T-helper 1 cell (primary cell): ENCODE results near the gene ASF1A.
"Not testable (repeated sequence)": the region's sequence is repeated elsewhere in the genome, so short reads cannot be mapped to it uniquely, and the experiment has no call there.

Source experiments
- DNase-seq, 5 donors: peaks; one replicate each; pipeline ENCODE4 v3.0.0-alpha.2; 2012 to 2020
- total RNA-seq, 4 donors: gene quantifications; one replicate each; lab custom pipeline; 2026; lab: John Stamatoyannopoulos, UW

ASF1A gene
- total RNA-seq, result 17.8 to 37.9 (median 23.7) reads per million in 4 donors

DNA sequence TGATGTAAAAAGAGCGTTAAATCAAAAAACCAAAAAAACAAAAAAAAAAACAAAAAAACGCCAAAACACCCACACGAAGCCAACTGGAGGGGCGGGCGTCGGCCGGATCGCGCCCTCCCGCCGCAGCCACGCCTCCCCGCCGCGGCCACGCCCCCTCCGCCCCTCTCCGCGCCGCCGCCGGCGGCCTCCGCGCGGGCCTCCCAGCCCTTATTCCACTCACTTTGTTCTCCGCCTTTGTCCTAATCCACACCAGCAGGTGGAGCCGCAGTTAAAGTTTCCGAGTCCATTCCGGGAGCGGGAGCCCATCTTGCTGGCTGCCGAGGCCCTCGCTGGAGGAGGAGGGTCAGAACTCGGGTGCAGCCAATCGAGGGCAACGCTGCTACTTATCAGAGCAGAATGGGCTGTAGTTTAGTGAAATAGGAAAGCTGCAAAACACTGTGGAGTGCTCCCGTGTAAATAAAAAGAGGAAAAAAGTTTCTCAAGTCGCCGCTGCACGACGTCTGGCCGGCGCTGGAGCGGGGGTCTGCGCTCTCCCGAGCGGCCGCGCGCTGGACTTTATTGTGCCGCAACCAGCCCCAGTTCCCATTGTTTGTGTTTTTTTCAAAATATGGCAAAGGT, at the start of gene ASF1A:
TSS of gene ASF1A (plus strand) at position 346 of the 618 bp plus-strand sequence. CDS start at position 608, 262 bp downstream.
- peak; percentile 88 to 98 (median 93) for DNase-seq

DNA sequence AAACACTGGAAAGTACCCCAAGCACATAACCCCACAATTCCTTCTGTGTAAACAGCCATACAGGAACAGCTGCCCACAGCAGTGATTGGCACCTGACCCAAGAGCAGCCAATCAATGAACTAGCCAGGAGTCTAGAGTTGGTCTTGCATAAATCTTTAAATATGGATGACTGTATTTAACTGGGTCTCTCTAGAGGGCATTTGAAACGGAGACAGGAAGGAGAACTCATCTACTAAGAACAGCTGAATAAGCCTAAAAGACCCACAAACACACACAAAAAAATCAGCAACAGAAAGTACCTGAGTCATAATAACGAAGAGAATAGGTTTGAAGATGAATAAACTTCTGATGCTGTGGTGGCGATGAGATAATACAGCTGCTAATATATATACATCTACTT, 49.0 kb upstream of the ASF1A start:
- DNase-seq, result peak in 1 of 5 donors; percentile 76

DNA sequence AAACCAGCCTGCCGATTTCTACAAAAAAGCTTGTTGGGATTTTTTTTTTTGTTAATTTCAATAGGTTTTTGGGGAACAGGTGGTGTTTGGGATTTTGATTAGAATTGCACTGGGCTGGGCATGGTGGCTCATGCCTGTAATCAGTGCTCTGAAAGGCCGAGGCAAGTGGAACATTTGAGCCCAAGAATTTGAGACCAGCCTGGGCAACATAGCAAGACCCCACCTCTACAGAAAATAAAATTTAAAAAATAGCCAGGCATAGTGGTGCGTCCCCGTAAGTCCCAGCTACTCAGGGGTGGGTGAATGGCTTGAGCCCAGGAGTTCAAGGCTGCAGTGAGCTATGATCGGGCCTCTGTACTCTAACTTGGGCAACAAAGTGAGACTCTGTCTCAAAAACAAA, 40.5 kb upstream of the ASF1A start:
- no peak for DNase-seq

DNA sequence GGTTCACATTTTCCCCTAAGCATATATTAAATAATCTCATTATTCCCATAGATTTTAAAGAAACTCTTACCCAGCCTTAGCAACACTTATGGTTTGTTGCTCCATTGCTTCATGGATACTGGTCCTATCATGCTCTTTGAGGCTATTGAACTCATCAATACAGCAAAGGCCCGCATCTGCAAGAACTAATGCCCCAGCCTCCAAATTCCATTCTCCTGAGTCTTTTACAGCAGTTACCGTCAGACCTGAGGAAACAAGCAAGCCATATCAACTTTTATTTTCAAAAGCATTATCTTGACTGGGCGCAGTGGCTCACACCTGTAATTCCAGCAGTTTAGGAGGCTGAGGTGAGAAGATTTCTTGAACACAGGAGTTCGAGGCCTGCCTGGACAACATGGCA, 37.7 kb upstream of the ASF1A start:
- DNase-seq, result no peak

DNA sequence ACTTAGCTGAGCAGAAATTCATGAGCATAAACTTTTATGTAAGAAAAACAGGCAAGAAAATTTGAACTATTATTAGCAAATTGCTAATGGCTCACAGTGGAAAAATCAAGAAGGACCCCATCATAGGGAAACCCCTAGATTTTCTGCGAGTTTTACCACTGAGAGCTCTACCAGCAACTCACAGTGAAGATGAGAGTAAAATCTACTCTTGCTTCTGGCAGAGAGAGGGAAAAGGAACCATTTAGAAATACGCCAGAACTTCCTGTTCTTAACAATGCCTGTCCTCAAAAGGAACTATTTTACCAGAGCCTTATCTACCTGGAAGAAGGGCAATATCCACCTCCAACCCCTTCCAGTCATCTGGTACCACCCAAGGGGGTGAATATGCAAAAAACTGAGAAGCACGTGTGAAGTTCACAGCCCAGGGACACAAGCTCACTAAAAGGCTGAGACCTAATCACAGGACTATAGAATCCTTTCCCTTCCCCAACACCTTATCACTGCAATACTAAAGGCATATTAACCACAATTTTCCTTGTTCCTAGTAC, 34.4 kb upstream of the ASF1A start:
- no peak for DNase-seq

DNA sequence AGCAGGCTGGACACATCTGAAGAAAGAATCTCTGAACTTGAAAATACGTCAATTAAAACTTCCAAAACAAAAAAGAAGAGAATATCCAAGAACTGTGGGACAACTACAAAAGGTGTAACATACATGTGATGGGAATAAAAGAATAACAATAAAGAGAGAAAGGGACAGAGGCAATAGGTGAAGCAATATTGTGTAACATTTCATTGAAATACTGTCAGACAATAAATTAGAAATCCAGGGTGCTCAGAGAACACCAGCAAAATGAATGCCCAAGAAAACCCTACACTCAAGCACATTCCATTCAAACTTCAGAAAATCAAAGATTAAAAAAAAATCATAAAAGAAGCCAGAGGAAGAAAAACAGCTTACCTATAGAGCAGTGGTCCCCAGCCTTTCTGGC, 33.6 kb upstream of the ASF1A start:
- no peak for DNase-seq

DNA sequence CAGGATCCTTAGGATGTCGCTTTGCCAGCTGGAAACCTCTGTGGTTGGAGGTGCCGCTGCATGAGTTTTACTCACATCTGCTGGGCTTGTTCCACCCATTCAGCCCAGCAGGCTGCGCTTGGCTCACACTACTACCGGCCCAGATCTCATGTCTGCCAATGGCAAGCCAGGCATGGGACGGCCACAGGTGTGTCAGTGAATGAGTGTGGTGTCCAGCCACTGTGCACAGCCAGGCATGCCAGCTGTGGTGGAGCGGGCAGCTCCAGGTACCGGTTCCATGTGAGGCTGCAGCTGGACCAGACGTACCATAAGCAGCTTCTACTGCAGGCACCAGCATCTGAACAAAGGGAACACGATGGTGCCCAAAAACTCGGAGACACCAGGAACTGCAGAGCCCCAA, 33.1 kb upstream of the ASF1A start:
- no peak for DNase-seq

DNA sequence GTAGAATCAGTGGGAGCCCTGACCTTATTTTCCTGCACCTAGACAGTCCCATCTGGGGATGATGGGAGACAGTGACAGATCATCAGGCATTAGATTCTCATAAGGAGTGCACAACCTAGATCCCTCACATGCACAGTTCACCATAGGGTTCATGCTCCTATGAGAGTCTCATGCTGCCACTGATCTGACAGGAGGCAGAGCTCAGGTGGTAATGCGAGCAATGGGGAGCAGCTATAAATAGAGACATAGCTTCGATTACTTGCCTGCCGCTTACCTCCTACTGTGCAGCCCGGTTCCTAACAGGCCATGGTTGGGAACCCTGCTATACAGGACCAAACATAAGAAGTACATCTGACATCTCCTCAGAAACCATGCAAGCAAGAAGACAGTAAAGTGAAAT, 31.5 kb upstream of the ASF1A start:
- DNase-seq, result no peak

DNA sequence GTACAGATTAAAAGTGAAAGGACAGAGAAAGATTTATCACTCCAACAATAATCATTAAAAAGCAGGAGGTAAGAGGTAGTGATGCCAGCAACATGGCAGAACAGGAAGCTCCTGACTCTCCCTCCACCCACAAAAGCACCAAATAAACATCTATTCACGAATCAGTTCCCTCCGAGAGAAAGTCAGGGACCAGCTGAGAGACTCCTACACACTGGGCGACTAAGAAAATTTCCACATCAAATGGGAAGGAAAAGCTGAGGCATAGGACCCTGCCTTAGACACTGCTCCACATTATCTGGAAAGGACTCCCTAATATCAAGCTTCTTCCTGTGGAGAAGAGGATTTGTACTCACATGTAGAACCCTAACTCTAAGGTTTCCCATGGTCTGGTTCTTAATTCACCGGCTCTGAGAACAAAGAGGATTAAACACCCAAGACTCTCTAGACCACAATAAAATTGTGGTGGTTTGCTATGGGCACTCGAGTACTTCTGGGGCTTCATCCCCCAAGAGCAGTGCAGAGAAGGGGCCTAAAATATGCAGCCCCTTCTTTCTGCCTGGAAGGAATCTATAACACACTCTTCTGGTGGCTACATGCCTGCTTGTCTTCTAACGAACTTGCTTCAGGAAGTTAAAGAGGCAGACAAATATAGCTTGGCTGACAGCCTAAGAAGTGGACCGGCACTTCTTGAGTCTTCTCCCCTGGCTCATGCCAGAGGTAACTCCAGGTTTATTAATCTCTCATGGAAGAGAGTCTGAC, 29.4 kb upstream of the ASF1A start:
- DNase-seq, result no peak

DNA sequence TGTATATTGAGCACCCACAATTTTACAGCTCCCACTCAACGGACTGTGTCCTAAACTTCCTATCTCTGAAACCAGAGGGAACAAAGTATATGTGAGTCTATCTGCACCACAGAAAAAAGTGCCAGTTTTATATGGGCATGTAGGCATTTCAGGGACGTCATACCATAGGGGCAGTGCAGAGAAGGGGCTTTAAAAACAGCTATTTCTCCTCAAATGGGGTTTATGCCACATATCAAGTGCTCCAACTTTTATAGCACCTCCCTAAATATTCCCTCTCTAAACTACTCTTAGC, 28.9 kb upstream of the ASF1A start:
- DNase-seq, result no peak

DNA sequence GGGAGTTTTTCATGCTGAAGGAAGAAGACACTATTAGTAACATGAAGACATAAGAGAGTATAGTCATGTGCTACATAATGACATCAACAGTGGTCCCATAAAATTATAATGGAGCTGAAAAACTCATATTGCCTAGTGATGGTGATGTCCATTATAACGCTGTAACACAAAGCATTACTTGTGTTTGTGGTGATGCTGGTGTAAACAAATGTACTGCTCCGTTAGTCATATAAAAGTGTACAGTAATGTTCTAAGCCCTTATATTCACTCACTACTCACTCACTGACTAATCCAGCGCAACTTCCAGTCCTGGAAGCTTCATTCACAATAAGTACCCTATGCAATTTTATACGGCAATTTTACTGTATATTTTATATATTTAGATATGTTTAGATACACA, 26.8 kb upstream of the ASF1A start:
- no peak for DNase-seq

DNA sequence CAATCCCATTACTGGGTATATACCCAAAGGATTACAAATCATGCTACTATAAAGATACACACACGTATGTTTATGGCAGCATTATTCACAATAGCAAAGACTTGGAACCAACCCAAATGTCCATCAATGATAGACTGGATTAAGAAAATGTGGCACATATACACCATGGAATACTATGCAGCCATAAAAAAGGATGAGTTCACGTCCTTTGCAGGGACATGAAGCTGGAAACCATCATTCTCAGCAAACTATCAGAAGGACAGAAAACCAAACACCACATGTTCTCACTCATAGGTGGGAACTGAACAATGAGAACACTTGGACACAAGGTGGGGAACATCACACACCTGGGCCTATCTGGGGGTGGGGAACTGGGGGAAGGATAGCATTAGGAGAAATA, 25.1 kb upstream of the ASF1A start:
- DNase-seq, result not testable (repeated sequence)

DNA sequence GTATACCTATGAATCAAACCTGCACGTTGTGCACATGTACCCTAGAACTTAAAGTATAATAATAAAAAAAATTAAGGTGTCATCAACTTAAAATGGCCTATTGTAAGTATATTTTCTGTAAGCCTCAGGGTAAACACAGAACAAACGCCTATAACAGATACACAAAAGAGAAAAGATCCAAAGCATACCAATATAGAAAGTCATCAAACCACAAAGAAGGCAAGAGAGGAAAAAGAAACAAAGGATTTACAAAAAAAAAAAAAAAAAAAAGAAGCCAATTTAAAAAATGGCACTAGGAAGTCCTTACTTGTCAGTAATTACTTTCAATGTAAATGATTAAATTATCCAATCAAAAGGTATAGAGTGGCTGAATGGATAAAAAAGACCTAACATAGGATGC, 24.6 kb upstream of the ASF1A start:
- no peak for DNase-seq

DNA sequence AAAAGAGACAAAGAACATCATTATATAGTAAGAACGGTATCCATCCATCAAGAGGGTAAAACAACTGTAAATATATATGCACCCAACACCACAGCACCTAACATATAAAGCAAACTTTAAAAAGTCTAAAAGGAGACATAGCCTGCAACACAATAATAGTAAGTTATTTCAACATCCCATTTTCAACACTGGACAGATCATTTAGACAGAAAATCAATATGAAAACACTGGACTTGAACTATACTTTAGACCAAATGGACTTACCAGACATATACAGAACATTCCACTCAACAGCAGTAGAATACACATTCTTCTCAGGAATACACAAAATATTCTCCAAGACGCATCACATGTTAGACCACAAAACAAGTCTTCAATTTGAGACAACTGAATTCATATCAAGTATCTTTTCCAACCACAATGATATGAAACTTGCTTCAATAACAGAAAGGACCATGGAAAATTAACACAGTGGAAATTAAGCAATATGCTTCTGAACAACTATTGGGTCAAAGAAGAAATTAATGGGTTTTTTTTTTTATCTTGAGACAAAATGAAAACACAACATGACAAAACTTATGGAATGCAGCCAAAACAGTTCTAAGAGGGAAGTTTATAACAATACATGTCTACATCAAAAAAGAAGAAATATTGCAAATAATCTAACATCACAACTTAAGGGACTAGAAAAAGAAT, 23.9 kb upstream of the ASF1A start:
- DNase-seq, result no peak

DNA sequence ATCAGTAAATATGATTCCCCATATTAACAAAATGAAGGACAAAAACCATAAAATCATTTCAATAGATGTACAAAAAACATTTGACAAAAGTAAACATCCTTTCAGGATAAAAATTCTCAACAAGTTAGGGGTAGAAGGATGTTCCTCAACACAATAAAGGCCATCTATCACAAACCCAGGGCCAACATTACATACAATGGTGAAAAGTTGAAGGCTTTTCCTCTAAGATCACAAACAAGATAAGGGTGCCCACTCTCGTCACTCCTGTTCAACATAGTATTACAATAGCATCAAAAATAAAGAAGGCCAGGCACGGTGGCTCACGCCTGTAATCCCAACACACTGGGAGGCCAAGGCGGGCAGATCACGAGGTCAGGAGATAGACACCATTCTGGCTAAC, 22.6 kb upstream of the ASF1A start:
- DNase-seq, result no peak

DNA sequence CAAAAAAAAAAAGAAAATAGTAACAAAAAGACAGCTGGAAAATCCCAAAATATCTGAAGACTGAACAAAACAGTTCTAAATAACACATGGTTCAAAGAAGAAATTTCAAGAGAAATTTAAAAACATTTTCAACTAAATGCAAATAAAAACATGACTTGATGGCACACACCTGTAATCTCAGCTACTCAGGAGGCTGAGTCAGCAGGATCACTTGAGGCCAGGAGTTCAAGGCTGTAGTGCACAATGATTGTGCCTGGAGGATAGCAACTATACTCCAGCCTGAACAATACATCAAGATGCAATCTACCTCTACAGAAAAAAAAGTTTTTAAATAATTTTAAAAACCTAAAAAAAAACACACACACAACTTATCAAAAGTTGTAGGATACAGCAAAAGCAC, 21.6 kb upstream of the ASF1A start:
- DNase-seq, result no peak

DNA sequence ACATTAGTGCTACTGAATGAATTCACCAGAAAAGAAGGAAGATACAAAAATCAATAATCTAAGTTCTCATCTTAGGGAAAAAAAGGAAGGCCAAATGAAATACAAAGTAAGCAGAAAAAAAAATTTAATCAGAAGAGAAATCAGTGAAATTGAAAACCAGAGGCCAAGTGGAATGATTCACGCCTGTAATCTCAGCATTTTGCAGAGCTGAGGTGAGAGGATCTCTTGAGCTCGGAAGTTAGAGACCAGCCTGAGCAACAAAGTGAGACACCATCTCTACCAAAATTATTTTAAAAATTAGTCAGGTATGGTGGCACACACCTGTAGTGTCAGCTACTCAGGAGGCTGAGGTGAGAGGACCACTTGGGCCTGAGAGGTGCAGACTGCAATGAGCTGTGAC, 21.2 kb upstream of the ASF1A start:
- no peak for DNase-seq

DNA sequence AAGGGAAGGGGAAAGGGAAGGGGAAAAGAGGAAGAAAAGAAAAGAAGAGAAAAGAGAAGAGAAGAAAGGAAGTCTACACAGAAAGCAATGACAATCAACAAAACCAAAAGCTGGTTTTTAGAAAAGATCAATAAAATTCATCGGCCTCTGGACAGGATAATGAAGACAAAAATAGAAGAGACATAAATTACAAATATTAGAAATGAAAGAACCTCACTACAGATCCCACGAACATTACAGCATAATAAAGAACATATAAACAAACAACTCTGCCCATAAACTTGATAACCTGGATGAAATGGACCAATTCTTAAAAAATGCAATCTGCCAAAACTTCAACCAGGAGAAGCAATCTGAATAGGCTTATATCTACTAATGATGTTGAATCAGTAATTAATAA, 20.7 kb upstream of the ASF1A start:
- DNase-seq, result no peak

DNA sequence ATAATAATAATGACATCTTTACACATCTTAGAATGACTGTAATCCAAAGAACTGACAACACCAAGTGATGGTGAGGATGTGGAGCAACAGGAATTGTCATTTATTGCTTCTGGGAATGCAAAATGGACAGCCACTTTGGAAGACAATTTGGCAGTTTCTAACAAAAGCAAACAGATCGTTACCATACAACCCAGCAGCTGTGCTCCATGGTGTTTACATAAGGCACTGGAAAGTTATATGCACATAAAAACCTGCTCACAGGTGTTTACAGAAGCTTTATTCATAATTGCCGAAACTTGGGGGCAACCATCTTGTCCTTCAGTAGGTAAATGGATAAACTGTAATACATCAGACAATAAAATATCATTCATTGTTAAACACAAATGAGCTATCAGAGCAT, 18.3 kb upstream of the ASF1A start:
- DNase-seq, result no peak

DNA sequence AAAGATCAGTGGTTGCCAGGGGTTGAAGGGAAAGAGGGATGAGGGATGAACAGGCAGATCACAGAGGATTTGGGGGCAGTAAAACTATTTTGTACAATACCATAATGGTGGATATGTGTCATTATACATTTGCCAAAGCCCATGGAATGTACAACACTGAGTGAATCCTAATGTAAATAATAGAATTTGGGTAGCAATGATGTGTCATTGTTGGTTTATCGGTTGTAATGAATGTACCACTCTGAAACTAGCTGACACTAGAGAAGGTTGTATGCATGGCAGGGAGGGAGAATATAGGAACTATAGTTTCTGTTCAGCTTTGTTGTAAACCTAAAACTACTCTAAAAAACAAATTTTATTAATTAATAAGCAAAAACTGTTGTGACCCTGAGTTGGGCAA, 17.8 kb upstream of the ASF1A start:
- DNase-seq, result no peak

DNA sequence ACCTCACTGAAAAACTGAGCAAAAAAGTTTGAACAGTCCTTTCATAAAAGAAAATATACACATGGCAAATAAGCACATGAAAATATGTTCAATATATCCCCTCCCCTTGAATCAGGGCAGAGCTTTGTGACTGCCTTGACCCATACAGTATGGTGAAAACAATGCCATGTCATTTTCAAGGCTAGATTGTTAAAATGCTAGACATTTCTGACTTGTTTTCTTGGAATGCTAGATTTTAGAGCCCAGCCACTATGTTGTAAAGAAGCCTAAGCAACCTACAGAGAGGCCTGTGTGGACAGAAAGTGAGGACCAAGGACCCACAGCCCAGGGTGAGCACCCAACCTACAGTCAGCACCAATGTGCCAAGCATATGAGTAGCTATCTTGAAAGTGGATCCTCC, 17.1 kb upstream of the ASF1A start:
- DNase-seq, result no peak

DNA sequence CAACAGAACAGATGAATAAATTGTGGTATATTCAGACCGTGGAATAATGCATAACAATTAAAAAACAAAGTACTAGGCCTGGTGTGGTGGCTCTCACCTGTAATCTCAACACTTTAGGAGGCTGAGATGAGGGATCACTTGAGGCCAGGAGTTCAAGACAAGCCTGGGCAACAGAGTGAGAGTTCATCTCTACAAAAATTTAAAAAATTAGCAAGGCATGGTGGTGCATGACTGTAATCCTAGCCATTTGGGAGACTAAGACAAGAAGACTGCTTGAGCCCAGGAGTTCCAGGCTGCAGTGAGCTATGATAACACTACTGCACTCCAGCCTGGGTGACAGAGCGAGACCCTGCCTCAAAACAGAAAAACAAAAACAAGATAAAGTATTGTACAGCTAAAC, 16.1 kb upstream of the ASF1A start:
- no peak for DNase-seq

DNA sequence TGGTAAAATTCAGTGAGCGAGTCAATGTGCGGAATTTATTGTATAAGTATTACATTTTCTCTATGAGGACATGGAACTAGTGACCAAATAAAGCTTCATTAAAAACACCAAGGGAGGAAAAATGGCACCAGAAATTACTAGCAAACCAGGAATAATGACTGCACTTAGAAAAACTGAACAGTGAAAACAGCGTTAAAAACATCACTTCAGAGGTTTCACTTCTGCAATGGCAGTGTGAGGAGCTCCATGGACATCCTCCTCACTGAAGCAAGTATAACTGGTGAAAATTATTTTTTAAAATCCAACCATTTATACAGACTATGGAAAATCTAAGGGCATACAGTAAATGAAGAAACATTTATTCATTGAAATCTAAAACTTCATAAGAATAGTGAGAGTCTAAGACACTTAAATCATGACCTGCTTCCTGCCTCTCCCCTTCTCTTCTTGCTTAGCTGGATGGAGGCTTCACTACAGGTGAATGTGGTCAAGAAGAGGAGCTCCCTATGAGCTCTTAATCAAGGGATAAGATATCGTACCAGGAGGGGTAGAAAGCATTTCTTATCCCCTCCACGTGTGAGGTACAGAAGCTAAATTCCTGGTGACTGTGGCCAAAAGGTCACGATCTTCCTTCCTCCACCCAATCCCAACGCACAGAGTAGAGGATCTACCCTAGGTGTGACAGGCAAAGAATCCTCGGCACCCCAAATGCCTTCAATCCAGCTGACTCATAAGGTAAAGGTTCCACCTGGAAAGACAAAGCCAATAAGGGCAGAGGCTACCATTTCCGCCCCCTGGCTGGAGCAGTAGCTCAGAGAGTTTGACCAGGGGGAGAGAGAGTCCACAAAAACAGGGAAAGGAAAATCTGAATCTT, 12.3 kb upstream of the ASF1A start:
- DNase-seq, result no peak
